ENCODE results near the gene CYP17A1.
A peak's percentile ranks its signal among the peaks of the same experiment; 100 is the strongest.
"Not testable (repeated sequence)": the region's sequence is repeated elsewhere in the genome, so short reads cannot be mapped to it uniquely, and the experiment has no call there.

CYP17A1 gene

GRCh38 chr10:102837230-102837721 lies at the start of gene CYP17A1:
TSS of gene CYP17A1 (minus strand) at chr10:102837413. CDS start at chr10:102837361, 52 bp downstream.
- peak; percentile 34 for DNase-seq

GRCh38 chr10:102880256-102880655 lies 43.0 kb upstream of the CYP17A1 start:
- DNase-seq = no peak

GRCh38 chr10:102878629-102879028 lies 41.4 kb upstream of the CYP17A1 start:
- DNase-seq = no peak

GRCh38 chr10:102876747-102877153 lies 39.5 kb upstream of the CYP17A1 start:
- no peak for DNase-seq

GRCh38 chr10:102872163-102872562 lies 35.0 kb upstream of the CYP17A1 start:
- DNase-seq = no peak

- no peak for DNase-seq
These were observed 33.0 kb upstream of the CYP17A1 start for GRCh38 chr10:102870221-102870620.

GRCh38 chr10:102869258-102870198 lies 32.3 kb upstream of the CYP17A1 start, which contains the start of gene AS3MT:
TSS of gene AS3MT (plus strand) at chr10:102869470. CDS start at chr10:102869593, 123 bp downstream.
- DNase-seq = peak; percentile 34

- no peak for DNase-seq
These were observed 31.7 kb upstream of the CYP17A1 start for GRCh38 chr10:102868911-102869257.

GRCh38 chr10:102865620-102866019 lies 28.4 kb upstream of the CYP17A1 start:
- DNase-seq = no peak

GRCh38 chr10:102863660-102864059 lies 26.4 kb upstream of the CYP17A1 start:
- no peak for DNase-seq

GRCh38 chr10:102859911-102860310 lies 22.7 kb upstream of the CYP17A1 start:
- no peak for DNase-seq

GRCh38 chr10:102856758-102857424 lies 19.7 kb upstream of the CYP17A1 start:
- no peak for DNase-seq

- DNase-seq = not testable (repeated sequence)
These were observed 18.7 kb upstream of the CYP17A1 start for GRCh38 chr10:102855731-102856436.

- not testable (repeated sequence) for DNase-seq
These were observed 16.0 kb upstream of the CYP17A1 start for GRCh38 chr10:102853237-102853636.

- DNase-seq = no peak
These were observed 12.9 kb upstream of the CYP17A1 start for GRCh38 chr10:102850025-102850518.

GRCh38 chr10:102845352-102845902 lies 8.2 kb upstream of the CYP17A1 start:
- DNase-seq = no peak

GRCh38 chr10:102844190-102844776 lies 7.1 kb upstream of the CYP17A1 start:
- DNase-seq = not testable (repeated sequence)

GRCh38 chr10:102843139-102843538 lies 5.9 kb upstream of the CYP17A1 start:
- not testable (repeated sequence) for DNase-seq

- peak; percentile 69 for DNase-seq
These were observed 4.7 kb upstream of the CYP17A1 start for GRCh38 chr10:102841827-102842345.

- DNase-seq = not testable (repeated sequence)
These were observed 1.2 kb upstream of the CYP17A1 start for GRCh38 chr10:102838276-102838927.

- DNase-seq = peak; percentile 2
These were observed 2.2 kb downstream of the CYP17A1 start for GRCh38 chr10:102835007-102835482.

All from DMS79 (cell line).